Activated CD4-positive, alpha-beta T cell treated with anti-CD3 and anti-CD28 coated beads for 36 hours (primary cell): ENCODE data around the gene ENO3. TPM values are rescaled to one million over a fixed set of nuclear protein-coding genes. Genes with fewer than 3 reads are reported as not detected.
A peak's percentile ranks its signal among the peaks of the same experiment; 100 is the strongest.
"Not testable (repeated sequence)": the region's sequence is repeated elsewhere in the genome, so short reads cannot be mapped to it uniquely, and the experiment has no call there.

ENCODE experiments used
- ATAC-seq: fragments of 200-7000 bp; cut with Tn5 transposase; one replicate; pipeline ENCODE4 v1.10.0; 2021; ENCODE audit warnings: mild to moderate bottlenecking, moderate library complexity
- CTCF ChIA-PET: fragments of 350-600 bp; sonication (Branson Sonifier 250); formaldehyde crosslinking; loops from one replicate; lab custom pipeline; 2021; ENCODE audit warnings: antibody characterized with exemption; lab: Charles Lee
- POLR2A ChIA-PET: fragments of 350-600 bp; sonication (Branson Sonifier 250); formaldehyde crosslinking; loops from one replicate; lab custom pipeline; 2021; ENCODE audit warnings: antibody characterized with exemption, inconsistent platforms; lab: Charles Lee
- DNase-seq: peaks from one replicate; pipeline ENCODE4 v3.0.0-alpha.2; 2020
- H3K27ac Mint-ChIP-seq: one replicate; pipeline ENCODE4 v1.8.0; 2021; ENCODE audit warnings: mixed read lengths
- H3K27me3 Mint-ChIP-seq: one replicate; pipeline ENCODE4 v1.8.0; 2021; ENCODE audit warnings: mixed read lengths
- H3K36me3 Mint-ChIP-seq: one replicate; pipeline ENCODE4 v1.8.0; 2021; ENCODE audit warnings: low read depth, mixed read lengths
- H3K4me1 Mint-ChIP-seq: one replicate; pipeline ENCODE4 v1.8.0; 2021; ENCODE audit warnings: mixed read lengths
- H3K4me3 Mint-ChIP-seq: one replicate; pipeline ENCODE4 v1.8.0; 2021; ENCODE audit warnings: mild to moderate bottlenecking, moderate library complexity, mixed read lengths
- H3K9me3 Mint-ChIP-seq: one replicate; pipeline ENCODE4 v1.8.0; 2021; ENCODE audit warnings: low read depth, mixed read lengths
- intact Hi-C, 2 experiments: fragments of 100-400 bp; cut with DNase I in 1 of 2; cut with micrococcal nuclease in 1 of 2; formaldehyde crosslinking; loops; one replicate each; pipeline versions ENCODE4 v1.14.2 to v1.15.1; 2022 to 2024; cut with DNase I, micrococcal nuclease
- total RNA-seq, 2 experiments: library from RNA; stranded (reverse); gene quantifications; one replicate each; pipeline ENCODE4 v1.2.3, GENCODE V29; 2021

The ENO3 gene
- total RNA-seq, 2 experiments from 2014 or later, result 32.0 to 32.9 TPM

DNA sequence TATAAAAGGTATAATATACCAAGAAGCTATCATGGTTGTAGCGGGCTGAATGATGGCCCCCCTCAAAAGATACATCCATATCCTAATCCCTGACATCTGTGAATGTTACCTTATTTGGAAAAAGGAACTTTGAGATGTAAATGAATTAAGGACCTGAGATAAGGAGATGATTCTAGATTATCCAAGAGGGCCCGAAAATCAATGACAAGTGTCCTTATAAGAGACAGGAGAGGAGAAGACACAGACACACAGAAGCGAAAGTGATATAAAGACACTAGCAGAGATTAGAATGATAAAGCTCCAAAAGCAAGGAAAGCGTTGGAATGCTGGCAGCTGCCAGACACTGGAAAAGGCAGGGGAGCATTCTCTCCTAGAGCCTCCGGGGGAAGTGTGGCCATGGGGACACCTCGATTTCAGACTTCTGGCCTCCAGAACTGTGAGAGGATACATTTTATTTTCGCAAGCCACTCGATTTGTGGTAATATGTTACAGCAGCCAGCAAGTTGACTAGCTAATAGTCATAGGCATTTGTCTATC is 31.3 kb upstream of the ENO3 start:
- CTCF ChIA-PET, result interaction anchor here (0.7 to 0.8 kb wide), 3 partner anchors 10 to 112 kb away, joined by 3 read pairs; no protein-coding TSS in a partner anchor

DNA sequence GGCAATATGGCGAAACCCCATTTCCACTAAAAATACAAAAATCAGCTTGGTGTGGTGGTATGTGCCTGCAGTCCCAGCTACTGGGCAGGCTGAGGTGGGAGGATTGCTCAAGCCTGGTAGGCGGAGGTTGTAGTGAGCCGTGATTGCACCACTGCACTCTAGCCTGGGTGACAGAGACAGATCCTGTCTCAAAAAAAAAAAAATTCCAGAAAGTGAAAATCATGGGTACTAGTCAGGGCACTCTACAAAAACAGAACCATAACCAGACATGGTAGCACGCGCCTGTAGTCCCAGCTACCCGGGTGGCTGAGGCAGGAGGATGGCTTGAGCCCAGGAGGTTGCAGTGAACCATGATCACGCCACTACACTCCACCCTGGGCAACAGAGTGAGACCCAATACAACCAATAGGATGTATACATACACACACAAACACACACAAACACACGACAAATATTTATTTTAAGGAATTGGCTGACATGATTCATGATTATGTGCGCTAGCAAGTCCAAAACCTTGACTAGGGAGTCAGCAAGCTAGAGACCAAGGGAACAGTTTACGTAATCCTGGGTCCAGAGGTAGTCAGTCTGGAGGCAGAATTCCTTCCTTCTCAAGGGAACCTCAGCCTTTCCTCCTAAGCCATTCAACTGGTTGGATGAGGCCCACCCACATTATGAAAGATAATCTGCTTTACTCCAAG is 30.4 kb upstream of the ENO3 start:
- intact Hi-C loops, result no loop called here
- DNase-seq, result no peak
- H3K4me1 Mint-ChIP-seq, result no peaks in the 10 kb centered on the region
- no peaks in the 10 kb centered on the region for H3K36me3 Mint-ChIP-seq
- ChIA-PET CTCF (interaction anchor here (0.8 kb wide), 2 partner anchors 11 to 36 kb away, joined by 3 read pairs; no protein-coding TSS in a partner anchor), POLR2A (no interaction called here)
- H3K27ac Mint-ChIP-seq, result no peak overlapping the region
- peak; percentile 23 for ATAC-seq
- H3K4me3 Mint-ChIP-seq, result no peak overlapping the region
- H3K27me3 Mint-ChIP-seq, result no peaks in the 10 kb centered on the region
- no peaks in the 10 kb centered on the region for H3K9me3 Mint-ChIP-seq

More for the DNA sequence above, 31.3 kb upstream of the ENO3 start:
- ATAC-seq (no peak), DNase-seq (no peak)
- Mint-ChIP-seq H3K36me3 (no peaks in the 10 kb centered on the region), H3K4me1 (no peaks in the 10 kb centered on the region), H3K4me3 (no peak overlapping the region), H3K9me3 (no peaks in the 10 kb centered on the region), H3K27ac (no peak overlapping the region), H3K27me3 (no peaks in the 10 kb centered on the region)
- intact Hi-C loops, result no loop called here
- POLR2A ChIA-PET, result no interaction called here

DNA sequence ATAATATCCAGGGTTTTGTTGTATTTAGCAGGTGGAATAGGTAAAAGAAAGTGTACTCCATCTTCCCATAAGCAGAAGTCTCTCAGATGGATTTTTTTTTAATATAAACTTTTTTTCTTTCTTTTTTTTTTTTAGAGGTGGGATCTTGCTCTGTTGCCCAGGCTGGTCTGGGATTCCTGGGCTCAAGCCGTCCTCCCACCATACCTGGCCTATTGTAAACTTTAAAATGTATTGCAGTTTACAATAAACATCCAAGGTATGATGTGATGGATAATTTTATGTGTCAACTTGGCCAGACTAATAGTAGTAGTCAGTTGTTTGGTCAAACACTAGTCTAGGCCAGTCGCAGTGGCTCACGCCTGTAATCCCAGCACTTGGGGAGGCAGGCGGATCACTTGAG is 29.6 kb upstream of the ENO3 start:
- DNase-seq (no peak), ATAC-seq (no peak)
- no peaks in the 10 kb centered on the region for H3K9me3 Mint-ChIP-seq
- no peak overlapping the region for H3K4me3 Mint-ChIP-seq
- peaks cover under 1% of the 10 kb centered on the region for H3K4me1 Mint-ChIP-seq
- ChIA-PET CTCF (no interaction called here), POLR2A (interaction anchor here (0.6 kb wide), 1 partner anchor 13 kb away, joined by 3 read pairs; no protein-coding TSS in a partner anchor)
- H3K27me3 Mint-ChIP-seq, result no peaks in the 10 kb centered on the region
- intact Hi-C loops, result no loop called here
- no peak overlapping the region for H3K27ac Mint-ChIP-seq
- H3K36me3 Mint-ChIP-seq, result peaks cover under 1% of the 10 kb centered on the region

DNA sequence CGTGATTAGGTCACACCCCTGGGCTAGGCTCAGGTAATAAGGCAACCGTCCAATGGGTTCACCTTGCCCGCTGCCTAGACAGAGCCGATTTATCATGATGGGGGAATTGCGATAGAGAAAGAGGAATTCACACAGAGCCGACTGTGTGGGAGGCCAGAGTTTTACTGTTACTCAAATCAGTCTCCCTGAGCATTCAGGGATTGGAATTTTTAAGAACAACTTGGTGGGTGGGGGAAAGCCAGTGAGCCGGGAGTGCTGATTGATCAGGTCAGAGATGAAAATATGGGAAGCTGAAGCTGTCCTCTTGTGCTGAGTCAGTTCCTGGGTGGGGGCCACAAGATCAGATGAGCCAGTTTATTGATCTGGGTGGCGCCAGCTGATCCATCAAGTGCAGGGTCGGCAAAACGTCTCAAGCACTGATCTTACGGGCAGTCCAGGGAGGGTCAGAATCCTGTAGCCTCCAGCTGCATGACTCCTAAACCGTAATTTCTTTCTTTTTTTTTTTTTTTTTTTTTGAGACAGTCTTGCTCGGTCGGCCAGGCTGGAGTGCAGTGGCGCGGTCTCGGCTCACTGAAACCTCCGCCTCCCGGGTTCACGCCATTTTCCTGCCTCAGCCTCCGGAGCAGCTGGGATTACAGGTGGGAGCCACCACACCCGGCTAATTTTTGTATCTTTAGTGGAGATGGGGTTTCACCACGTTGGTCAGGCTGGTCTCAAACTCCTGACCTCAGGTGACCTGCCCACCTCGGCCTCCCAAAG is 24.2 kb upstream of the ENO3 start:
- intact Hi-C loops, H3K4me1 Mint-ChIP-seq, H3K9me3 Mint-ChIP-seq, H3K4me3 Mint-ChIP-seq, DNase-seq, H3K27me3 Mint-ChIP-seq, POLR2A ChIA-PET, ATAC-seq: not testable (repeated sequence)
- CTCF ChIA-PET, result interaction anchor here (0.8 kb wide), 1 partner anchor 18 kb away, joined by 4 read pairs; no protein-coding TSS in a partner anchor
- Mint-ChIP-seq H3K27ac (peak overlapping the region; percentile 4), H3K36me3 (peaks cover 16% of the 10 kb centered on the region)

DNA sequence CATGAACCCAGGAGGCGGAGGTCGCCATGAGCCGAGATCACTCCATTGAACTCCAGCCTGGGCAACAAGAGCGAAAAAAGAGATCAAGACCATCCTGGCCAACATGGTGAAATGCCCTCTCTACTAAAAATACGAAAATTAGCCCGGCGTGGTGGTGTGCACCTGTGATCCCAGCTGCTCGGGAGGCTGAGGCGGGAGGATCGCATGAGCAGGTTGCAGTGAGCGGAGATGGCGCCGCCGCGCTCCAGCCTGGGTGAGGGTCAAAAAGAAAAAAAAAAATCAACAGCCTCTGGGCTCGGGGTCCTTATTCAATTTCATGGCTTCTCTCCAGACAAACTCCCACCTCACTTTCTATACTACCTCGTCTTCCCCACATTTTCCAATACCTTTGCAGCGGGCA is 22.0 kb upstream of the ENO3 start:
- no peak overlapping the region for H3K4me3 Mint-ChIP-seq
- ATAC-seq (no peak), DNase-seq (no peak)
- no peaks in the 10 kb centered on the region for H3K9me3 Mint-ChIP-seq
- peaks cover 22% of the 10 kb centered on the region for H3K36me3 Mint-ChIP-seq
- no peaks in the 10 kb centered on the region for H3K27me3 Mint-ChIP-seq
- ChIA-PET POLR2A (no interaction called here), CTCF (interaction anchor here (1.1 kb wide), 1 partner anchor 26 kb away, joined by 3 read pairs; the partner anchor contains the start of gene CHRNE)
- peaks cover 14% of the 10 kb centered on the region for H3K4me1 Mint-ChIP-seq
- H3K27ac Mint-ChIP-seq, result no peak overlapping the region
- intact Hi-C loops, result no loop called here

DNA sequence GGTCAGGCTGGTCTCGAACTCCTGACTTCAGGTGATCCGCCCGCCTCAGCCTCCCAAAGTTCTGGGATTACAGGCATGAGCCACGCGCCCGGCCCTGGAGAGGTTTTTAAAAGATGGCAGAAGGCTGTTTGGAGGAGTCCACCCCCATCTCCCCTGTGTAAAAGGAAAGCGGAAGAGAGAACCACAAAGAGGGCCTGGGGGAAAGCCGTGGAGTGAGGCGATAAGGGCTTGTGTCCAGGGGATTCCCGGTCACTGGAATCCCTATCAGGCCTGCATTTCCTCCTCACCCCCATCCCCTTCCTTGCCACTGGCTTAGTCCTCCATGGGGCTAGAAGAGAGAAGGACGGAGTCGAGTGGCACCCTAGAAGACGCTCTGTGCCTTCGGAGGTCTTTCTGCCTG is 19.0 kb upstream of the ENO3 start, which contains the start of gene GP1BA:
Gene GP1BA, plus strand, starts transcription at position 315 of the 400 bp plus-strand sequence. CDS start 328 bp downstream, outside the sequence.
- Mint-ChIP-seq H3K4me1 (peaks cover 17% of the 10 kb centered on the region), H3K27me3 (no peaks in the 10 kb centered on the region), H3K27ac (no peak within 1 kb of the TSS), H3K4me3 (no peak within 1 kb of the TSS), H3K36me3 (peaks cover 24% of the 10 kb centered on the region), H3K9me3 (no peaks in the 10 kb centered on the region)
- ChIA-PET CTCF (interaction anchor here (0.8 kb wide), 1 partner anchor 35 kb away, joined by 3 read pairs; the partner anchor contains the start of gene SPAG7), POLR2A (no interaction called here)
- intact Hi-C loops, result no loop called here
- DNase-seq (no peak), ATAC-seq (no peak)

DNA sequence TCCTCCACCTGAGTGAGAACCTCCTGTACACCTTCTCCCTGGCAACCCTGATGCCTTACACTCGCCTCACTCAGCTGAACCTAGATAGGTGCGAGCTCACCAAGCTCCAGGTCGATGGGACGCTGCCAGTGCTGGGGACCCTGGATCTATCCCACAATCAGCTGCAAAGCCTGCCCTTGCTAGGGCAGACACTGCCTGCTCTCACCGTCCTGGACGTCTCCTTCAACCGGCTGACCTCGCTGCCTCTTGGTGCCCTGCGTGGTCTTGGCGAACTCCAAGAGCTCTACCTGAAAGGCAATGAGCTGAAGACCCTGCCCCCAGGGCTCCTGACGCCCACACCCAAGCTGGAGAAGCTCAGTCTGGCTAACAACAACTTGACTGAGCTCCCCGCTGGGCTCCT is 18.2 kb upstream of the ENO3 start:
- DNase-seq, result no peak
- H3K36me3 Mint-ChIP-seq, result peaks cover 29% of the 10 kb centered on the region
- peaks cover 14% of the 10 kb centered on the region for H3K4me1 Mint-ChIP-seq
- no peaks in the 10 kb centered on the region for H3K27me3 Mint-ChIP-seq
- H3K27ac Mint-ChIP-seq, result no peak overlapping the region
- intact Hi-C loops, result no loop called here
- no peak overlapping the region for H3K4me3 Mint-ChIP-seq
- no peaks in the 10 kb centered on the region for H3K9me3 Mint-ChIP-seq
- POLR2A ChIA-PET, result interaction anchor here (0.6 kb wide), 1 partner anchor 25 kb away, joined by 3 read pairs; no protein-coding TSS in a partner anchor
- CTCF ChIA-PET, result interaction anchor here (0.6 kb wide), 1 partner anchor 52 kb away, joined by 3 read pairs; no protein-coding TSS in a partner anchor
- ATAC-seq, result no peak

DNA sequence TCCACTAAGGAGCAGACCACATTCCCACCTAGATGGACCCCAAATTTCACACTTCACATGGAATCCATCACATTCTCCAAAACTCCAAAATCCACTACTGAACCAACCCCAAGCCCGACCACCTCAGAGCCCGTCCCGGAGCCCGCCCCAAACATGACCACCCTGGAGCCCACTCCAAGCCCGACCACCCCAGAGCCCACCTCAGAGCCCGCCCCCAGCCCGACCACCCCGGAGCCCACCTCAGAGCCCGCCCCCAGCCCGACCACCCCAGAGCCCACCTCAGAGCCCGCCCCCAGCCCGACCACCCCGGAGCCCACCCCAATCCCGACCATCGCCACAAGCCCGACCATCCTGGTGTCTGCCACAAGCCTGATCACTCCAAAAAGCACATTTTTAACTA is 17.3 kb upstream of the ENO3 start:
- no peaks in the 10 kb centered on the region for H3K27me3 Mint-ChIP-seq
- intact Hi-C loops, result loop anchor here in 1 of 2 experiments (1.0 kb wide), 1 partner anchor 24 kb away; no protein-coding TSS in a partner anchor
- H3K9me3 Mint-ChIP-seq, result no peaks in the 10 kb centered on the region
- H3K27ac Mint-ChIP-seq, result peak overlapping the region; percentile 59
- CTCF ChIA-PET, result interaction anchor here (1.0 kb wide), 1 partner anchor 9 kb away, joined by 3 read pairs; no protein-coding TSS in a partner anchor
- DNase-seq, result no peak
- peaks cover 23% of the 10 kb centered on the region for H3K4me1 Mint-ChIP-seq
- POLR2A ChIA-PET, result interaction anchor here (0.6 kb wide), 1 partner anchor 12 kb away, joined by 3 read pairs; no protein-coding TSS in a partner anchor
- peaks cover 38% of the 10 kb centered on the region for H3K36me3 Mint-ChIP-seq
- no peak for ATAC-seq
- H3K4me3 Mint-ChIP-seq, result no peak overlapping the region

DNA sequence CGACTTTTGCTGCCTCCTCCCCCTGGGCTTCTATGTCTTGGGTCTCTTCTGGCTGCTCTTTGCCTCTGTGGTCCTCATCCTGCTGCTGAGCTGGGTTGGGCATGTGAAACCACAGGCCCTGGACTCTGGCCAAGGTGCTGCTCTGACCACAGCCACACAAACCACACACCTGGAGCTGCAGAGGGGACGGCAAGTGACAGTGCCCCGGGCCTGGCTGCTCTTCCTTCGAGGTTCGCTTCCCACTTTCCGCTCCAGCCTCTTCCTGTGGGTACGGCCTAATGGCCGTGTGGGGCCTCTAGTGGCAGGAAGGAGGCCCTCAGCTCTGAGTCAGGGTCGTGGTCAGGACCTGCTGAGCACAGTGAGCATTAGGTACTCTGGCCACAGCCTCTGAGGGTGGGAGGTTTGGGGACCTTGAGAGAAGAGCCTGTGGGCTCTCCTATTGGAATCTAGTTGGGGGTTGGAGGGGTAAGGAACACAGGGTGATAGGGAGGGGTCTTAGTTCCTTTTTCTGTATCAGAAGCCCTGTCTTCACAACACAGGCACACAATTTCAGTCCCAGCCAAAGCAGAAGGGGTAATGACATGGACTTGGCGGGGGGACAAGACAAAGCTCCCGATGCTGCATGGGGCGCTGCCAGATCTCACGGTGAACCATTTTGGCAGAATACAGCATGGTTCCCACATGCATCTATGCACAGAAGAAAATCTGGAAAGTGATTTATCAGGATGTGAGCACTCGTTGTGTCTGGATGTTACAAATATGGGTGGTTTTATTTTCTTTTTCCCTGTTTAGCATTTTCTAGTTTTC is 16.5 kb upstream of the ENO3 start:
- POLR2A ChIA-PET, result interaction anchor here (0.6 kb wide), 1 partner anchor 13 kb away, joined by 3 read pairs; no protein-coding TSS in a partner anchor
- Mint-ChIP-seq H3K27ac (peak overlapping the region; percentile 59), H3K4me3 (no peak overlapping the region), H3K9me3 (no peaks in the 10 kb centered on the region), H3K4me1 (peaks cover 27% of the 10 kb centered on the region), H3K27me3 (no peaks in the 10 kb centered on the region), H3K36me3 (peaks cover 39% of the 10 kb centered on the region)
- intact Hi-C loops, result loop anchor here in 1 of 2 experiments (1.0 kb wide), 1 partner anchor 25 kb away; no protein-coding TSS in a partner anchor
- ATAC-seq, result peak; percentile 63
- no peak for DNase-seq
- CTCF ChIA-PET, result interaction anchor here (0.6 to 1.0 kb wide), 3 partner anchors 10 to 70 kb away, joined by 3 read pairs; no protein-coding TSS in a partner anchor

DNA sequence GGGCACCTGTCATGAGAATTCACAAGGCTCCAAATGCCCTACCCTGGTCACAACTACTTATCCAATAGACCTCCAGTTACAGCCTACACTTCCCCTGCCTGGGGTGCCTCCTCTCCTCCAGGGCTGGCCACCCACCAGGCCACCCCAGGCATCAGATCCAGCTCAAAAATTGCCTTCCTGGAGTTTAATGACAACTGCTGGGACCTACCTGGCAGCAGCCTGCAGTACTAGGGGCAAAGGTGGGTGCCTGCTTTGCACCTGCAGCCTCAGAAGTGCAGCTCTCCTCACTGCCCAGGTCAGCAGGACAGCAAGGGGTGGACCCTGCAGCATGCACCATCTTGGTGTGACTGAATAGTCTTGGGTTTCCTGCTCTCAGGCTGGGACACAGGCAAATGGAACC is 15.3 kb upstream of the ENO3 start:
- Mint-ChIP-seq H3K4me1 (peaks cover 27% of the 10 kb centered on the region), H3K9me3 (no peaks in the 10 kb centered on the region), H3K4me3 (no peak overlapping the region), H3K27ac (no peak overlapping the region), H3K36me3 (peaks cover 44% of the 10 kb centered on the region), H3K27me3 (no peaks in the 10 kb centered on the region)
- ChIA-PET POLR2A (no interaction called here), CTCF (no interaction called here)
- DNase-seq (no peak), ATAC-seq (no peak)
- intact Hi-C loops, result no loop called here
